GM20000 (cell line): ENCODE measurements around the gene C4BPA.
A peak's percentile ranks its signal among the peaks of the same experiment; 100 is the strongest.

Source experiments
- DNase-seq: peaks from one replicate; pipeline ENCODE4 v3.0.0; 2012; ENCODE audit warnings: low spot score
- CTCF ChIP-seq: IDR thresholded peaks from 2 replicates; pipeline ENCODE4 v1.5.1; 2012; ENCODE audit warnings: mild to moderate bottlenecking, control low read depth; ENCODE audit errors: extremely low read depth, missing control alignments

Gene C4BPA

GRCh38 chr1:207077012-207077411 is 27.0 kb upstream of the C4BPA start:
- TF ChIP-seq CTCF, result no peak

GRCh38 chr1:207077470-207078377 is 26.3 kb upstream of the C4BPA start:
- peak; percentile 64 for DNase-seq

More at GRCh38 chr1:207077012-207077411, 27.0 kb upstream of the C4BPA start:
- no peak for DNase-seq

GRCh38 chr1:207078578-207079132 is 25.4 kb upstream of the C4BPA start:
- TF ChIP-seq CTCF, result no peak
- DNase-seq, result no peak

More at GRCh38 chr1:207077470-207078377, 26.3 kb upstream of the C4BPA start:
- peak; percentile 79 for TF ChIP-seq CTCF

- no peak for DNase-seq
- no peak for TF ChIP-seq CTCF
Observed at GRCh38 chr1:207079706-207080241, 24.3 kb upstream of the C4BPA start.

GRCh38 chr1:207081088-207081487 is 22.9 kb upstream of the C4BPA start:
- no peak for TF ChIP-seq CTCF
- no peak for DNase-seq

- no peak for DNase-seq
- no peak for TF ChIP-seq CTCF
Observed at GRCh38 chr1:207081806-207082205, 22.2 kb upstream of the C4BPA start.

GRCh38 chr1:207084232-207084631 is 19.8 kb upstream of the C4BPA start:
- DNase-seq, result no peak
- TF ChIP-seq CTCF, result no peak
